ENCODE data around the gene FAM83D. TPM values are rescaled to one million over a fixed set of nuclear protein-coding genes. Genes with fewer than 3 reads are reported as not detected.
A peak's percentile ranks its signal among the peaks of the same experiment; 100 is the strongest.

The FAM83D gene
- 53.5 and 57.1 TPM in 2 replicates for polyA plus RNA-seq (2011; rRNA removed)
- polyA plus RNA-seq (2012; cell fraction: cytosol; rRNA removed) = 71.4 and 81.1 TPM in 2 replicates
- 79.7 and 80.4 TPM in 2 replicates for polyA plus RNA-seq (2012; cell fraction: nucleus; rRNA removed)
- 53.4 to 59.5 TPM (median 58.3 TPM) in 3 replicates for polyA plus RNA-seq (2017; fragmentation: RNase III; extraction: RNeasy Plus Mini Kit Qiagen cat#74134 plus additional on column Dnase treatment)
- 36.8 and 39.8 TPM in 2 replicates for polyA minus RNA-seq (2011; rRNA and poly(A)+ RNA removed)

- peak; percentile 93 to 96 for ATAC-seq
- H3K9me3 ChIP-seq = no peaks in the 10 kb centered on the region
- H3K4me1 ChIP-seq = peaks cover 26% of the 10 kb centered on the region; the same call in 2 of the 3 replicates
- TF ChIP-seq RCOR1 (IDR thresholded peaks at IDR 0.05; ENCODE audit: low read depth, low read length) = no peak
- TF ChIP-seq KDM5A (IDR thresholded peaks at IDR 0.05) = peak; percentile 30; the same call in 1 of the 2 replicates
- peak; percentile 58 to 71; a peak in 4 of 5 replicates for TF ChIP-seq RAD21 (conservative IDR thresholded peaks at IDR 0.05 in 1 of 2, IDR thresholded peaks at IDR 0.05 in 1 of 2)
- TF ChIP-seq MAX (IDR thresholded peaks at IDR 0.05) = peak; percentile 78
- peak; percentile 82; the same call in 1 of the 3 replicates for TF ChIP-seq BCL3 (IDR thresholded peaks at IDR 0.05)
- TF ChIP-seq GATA3 (IDR thresholded peaks at IDR 0.05; ENCODE audit: borderline replicate concordance) = no peak
- TF ChIP-seq REST (IDR thresholded peaks at IDR 0.05) = peak; percentile 40; the same call in 1 of the 2 replicates
- peak; percentile 89 for TF ChIP-seq PHF8 (IDR thresholded peaks at IDR 0.05; ENCODE audit: borderline replicate concordance, low read depth)
- TF ChIP-seq TFCP2L1 (CRISPR knock-in tag; IDR thresholded peaks at IDR 0.05) = peak; percentile 45; the same call in 1 of the 2 replicates
- TF ChIP-seq JUN (IDR thresholded peaks at IDR 0.05) = peak; percentile 67 to 88; a peak in 4 of 5 replicates
- TF ChIP-seq ELK1 (IDR thresholded peaks at IDR 0.05; ENCODE audit: low read depth, low read length) = no peak
- TF ChIP-seq SMC3 (IDR thresholded peaks at IDR 0.05) = peak; percentile 72; the same call in 2 of the 3 replicates
- no peak for TF ChIP-seq ZFP36 (IDR thresholded peaks at IDR 0.05; ENCODE audit: borderline replicate concordance, partially characterized antibody)
- peak; percentile 98 for TF ChIP-seq POLR2A (IDR thresholded peaks at IDR 0.05; ENCODE audit: low read length)
- no peak for TF ChIP-seq HOXB13 (CRISPR knock-in tag; IDR thresholded peaks at IDR 0.05; ENCODE audit: low read depth)
- ChIA-PET POLR2A (interaction anchor here (0.6 to 3.6 kb wide), 8 partner anchors 9 to 1862 kb away, joined by 3 to 34 read pairs (median 4); partner anchors contain the start of gene DHX35), CTCF (interaction anchor here (0.6 to 8.4 kb wide), 29 partner anchors 9 to 277 kb away, joined by 3 to 60 read pairs (median 5); partner anchors contain the start of gene DHX35)
- 0% methylated on average over 33 of the region's 95 CpGs for WGBS (ENCODE audit: missing lambda C conversion rate)
- peak within 1 kb of the TSS; percentile 94 for H3K4me3 ChIP-seq
- DNase-seq (ENCODE audit: low read depth in 1 of 2, low spot score in 1 of 2) = peak; percentile 99
- peak within 1 kb of the TSS; percentile 80 to 93 for H3K27ac ChIP-seq
- FAIRE-seq = no peak
- H3K4me2 ChIP-seq = peak within 1 kb of the TSS; percentile 83
Measured at GRCh38 chr20:38926142-38926933, at the start of gene FAM83D. Gene FAM83D, plus strand, starts transcription at chr20:38926417. Its CDS starts 26 bp downstream, at chr20:38926443.

GRCh38 chr20:38877483-38877882, 48.7 kb upstream of the FAM83D start:
- FAIRE-seq (no peak), DNase-seq (ENCODE audit: low read depth in 1 of 2, low spot score in 1 of 2) (no peak)
- CTCF ChIA-PET = no interaction called here

More at GRCh38 chr20:38877483-38877882, 48.7 kb upstream of the FAM83D start:
- Histone ChIP-seq H3K9me3 (no peaks in the 10 kb centered on the region), H3K4me3 (no peak overlapping the region), H3K4me1 (peaks cover 14% of the 10 kb centered on the region; the same call in 2 of the 3 replicates), H3K27ac (no peak overlapping the region), H3K4me2 (no peak overlapping the region)
- POLR2A ChIA-PET = no interaction called here
- ATAC-seq = no peak
- TF ChIP-seq MAFK (IDR thresholded peaks at IDR 0.05; ENCODE audit: partially characterized antibody) = peak; percentile 28
- TF ChIP-seq USF2 (IDR thresholded peaks at IDR 0.05) = no peak
- 66% methylated on average over 6 of the region's 6 CpGs for WGBS (ENCODE audit: missing lambda C conversion rate)
